ENCODE measurements around the gene FAM43A.

DNA sequence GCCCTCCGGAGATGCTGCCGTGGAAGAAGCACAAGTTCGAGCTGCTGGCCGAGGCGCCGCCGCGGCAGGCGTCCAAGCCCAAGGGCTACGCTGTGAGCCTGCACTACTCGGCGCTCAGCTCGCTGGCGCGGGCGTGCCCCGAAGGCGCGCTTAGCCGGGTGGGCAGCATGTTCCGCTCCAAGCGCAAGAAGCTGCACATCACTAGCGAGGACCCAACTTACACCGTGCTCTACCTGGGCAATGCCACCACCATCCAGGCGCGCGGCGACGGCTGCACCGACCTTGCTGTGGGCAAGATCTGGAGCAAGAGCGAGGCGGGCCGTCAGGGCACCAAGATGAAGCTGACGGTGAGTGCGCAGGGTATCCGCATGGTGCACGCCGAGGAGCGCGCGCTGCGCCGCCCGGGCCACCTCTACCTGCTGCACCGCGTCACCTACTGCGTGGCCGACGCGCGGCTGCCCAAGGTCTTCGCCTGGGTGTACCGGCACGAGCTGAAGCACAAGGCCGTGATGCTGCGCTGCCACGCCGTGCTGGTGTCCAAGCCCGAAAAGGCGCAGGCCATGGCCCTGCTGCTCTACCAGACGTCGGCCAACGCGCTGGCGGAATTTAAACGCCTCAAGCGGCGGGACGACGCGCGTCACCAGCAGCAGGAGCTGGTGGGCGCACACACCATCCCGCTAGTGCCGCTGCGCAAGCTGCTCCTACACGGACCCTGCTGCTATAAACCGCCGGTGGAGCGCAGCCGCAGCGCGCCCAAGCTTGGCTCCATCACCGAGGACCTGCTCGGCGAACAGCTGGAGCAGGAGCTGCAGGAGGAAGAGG, 1.3 kb downstream of the FAM43A start:
- TF ChIP-seq POLR2AphosphoS5 (IDR thresholded peaks at IDR 0.05; ENCODE audit: insufficient read depth in 1 of 2, low read depth in 1 of 2) (no peak), POLR2A (IDR thresholded peaks at IDR 0.05) (no peak)
